Esophagus muscularis mucosa (tissue), 4 donors: ENCODE data around the gene INHBC. TPM values are rescaled to one million over a fixed set of nuclear protein-coding genes. Genes with fewer than 3 reads are reported as not detected.

Source experiments
- DNase-seq: peaks from one replicate; pipeline ENCODE4 v3.0.0-alpha.2; 2017; ENCODE audit errors: extremely low spot score
- H3K27ac ChIP-seq, 4 donors: fragments of 200-600 bp; sonication (generic); replicated peaks in 1 of 4; 1 replicate in 3 of 4; 2 replicates in 1 of 4; pipeline ENCODE4 v1.5.1; 2016 to 2019; ENCODE audit warnings: mild to moderate bottlenecking in 1 of 4
- H3K27me3 ChIP-seq, 4 donors: fragments of 200-600 bp; sonication (generic); one replicate each; pipeline versions ENCODE4 v1.5.1 to v1.6.0; 2016 to 2019
- H3K36me3 ChIP-seq, 4 donors: fragments of 200-600 bp; sonication (generic); one replicate each; pipeline ENCODE4 v1.5.1; 2016 to 2019
- H3K4me1 ChIP-seq, 4 donors: fragments of 200-600 bp; sonication (generic); one replicate each; pipeline ENCODE4 v1.5.1; 2016 to 2019
- H3K4me3 ChIP-seq, 4 donors: fragments of 200-600 bp; sonication (generic); 1 replicate in 2 of 4; 2 replicates in 2 of 4; pipeline ENCODE4 v1.5.1; 2016 to 2019; ENCODE audit warnings: mild to moderate bottlenecking in 4 of 4, moderate library complexity in 1 of 4
- H3K9me3 ChIP-seq, 4 donors: fragments of 200-600 bp; sonication (generic); 1 replicate in 3 of 4; 2 replicates in 1 of 4; pipeline ENCODE4 v1.5.1; 2016 to 2019
- EP300 ChIP-seq: sonication (generic); formaldehyde crosslinking; IDR thresholded peaks from one replicate; pipeline ENCODE4 v1.6.1; 2017; ENCODE audit warnings: antibody characterized with exemption
- POLR2A ChIP-seq: fragments of 450-650 bp; IDR thresholded peaks from one replicate; pipeline ENCODE4 v1.6.1; 2017; ENCODE audit warnings: antibody characterized with exemption, moderate library complexity, mild to moderate bottlenecking, low read depth
- POLR2AphosphoS5 ChIP-seq, 2 donors: sonication (generic); formaldehyde crosslinking; IDR thresholded peaks; one replicate each; pipeline ENCODE4 v1.6.1; 2017; ENCODE audit warnings: antibody characterized with exemption in 2 of 2
- WGBS: methylation state at CpG from one replicate; pipeline ENCODE4 v1.1.5; 2018; 5-methylcytosine and 5-hydroxymethylcytosine counted together
- intact Hi-C: fragments of 100-400 bp; cut with DNase I; formaldehyde crosslinking; loops from one replicate; pipeline ENCODE4 v1.15.1; 2023
- total RNA-seq, 4 donors: library from RNA; depleted of rRNA; stranded (reverse); fragments of >200 nt; gene quantifications; one replicate each; pipeline versions ENCODE4 v1.1.0 to v1.2.1, GENCODE V29; 2016
- TF ChIP-seq, protein P1 (sequence below), 3 experiments: fragments of 200-600 bp in 2 of 3; fragments of 450-650 bp in 1 of 3; sonication (generic) in 2 of 3; IDR thresholded peaks; one replicate each; pipeline ENCODE4 v1.5.1; 2017 to 2019; ENCODE audit warnings: antibody characterized with exemption in 3 of 3, mild to moderate bottlenecking in 2 of 3, moderate library complexity in 1 of 3

Gene INHBC
- total RNA-seq, 4 donors from 2014 or later: not detected

DNA sequence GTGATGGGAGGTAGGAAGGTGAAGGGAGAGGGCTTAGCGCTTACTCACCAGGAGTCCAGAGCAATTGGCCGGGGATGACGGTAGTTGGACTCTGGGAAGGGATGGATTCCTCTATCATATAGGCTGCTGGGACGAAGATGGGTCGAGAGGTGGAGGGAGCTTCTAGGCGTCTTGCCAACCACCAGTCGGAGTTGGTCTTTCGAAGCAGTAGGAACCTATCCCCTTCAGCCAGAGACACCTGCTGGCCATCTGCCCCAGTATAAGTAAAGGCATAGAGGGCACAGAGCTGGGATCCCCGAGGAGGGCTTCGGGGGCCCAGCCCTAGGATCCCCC, 44.4 kb downstream of the INHBC start:
- WGBS: 83% methylated on average over 8 of the region's 10 CpGs
- intact Hi-C loops: no loop called here
- peak overlapping the region in 2 of 4 donors; percentile 15 to 39 for H3K27ac ChIP-seq

DNA sequence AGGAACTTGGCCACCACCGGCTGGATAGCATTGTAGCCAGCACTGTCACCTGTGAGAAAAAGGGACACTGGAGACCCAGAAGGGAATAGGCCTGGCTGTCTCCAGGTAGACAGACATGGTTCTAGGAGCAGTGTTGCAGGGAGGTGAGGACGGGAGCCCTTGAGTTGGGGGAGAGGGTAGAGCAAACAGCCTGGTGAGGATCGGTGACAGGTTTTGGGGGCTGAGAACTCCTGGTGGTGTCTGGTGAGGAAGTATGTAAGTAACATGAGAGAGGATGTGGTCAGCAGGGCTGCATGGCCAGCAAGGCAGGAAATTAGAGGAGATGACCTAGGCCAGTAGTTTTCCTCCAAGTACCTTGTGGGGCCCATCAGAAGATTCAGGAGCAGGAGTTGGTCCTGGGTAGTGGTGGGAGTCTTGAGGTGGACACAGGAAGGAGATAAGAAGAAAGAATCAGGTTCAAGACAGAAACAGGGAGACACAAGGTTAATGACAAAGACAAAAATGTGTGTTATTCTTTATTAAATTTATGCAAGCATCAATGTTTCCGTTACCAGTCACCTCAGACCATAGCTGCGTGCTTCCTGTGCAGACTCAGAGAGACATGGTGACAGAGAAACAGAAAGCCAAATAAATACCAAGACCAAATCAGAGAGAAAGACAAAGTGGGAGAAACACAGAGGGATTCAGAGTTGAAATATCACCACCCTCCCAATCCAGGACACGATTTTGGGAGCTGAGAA, 45.0 kb downstream of the INHBC start, which contains the start of gene ARHGAP9:
TSS of gene ARHGAP9 (minus strand) at position 491 of the 740 bp plus-strand sequence. CDS start at position 31, 460 bp downstream.
- TF ChIP-seq, protein P1, sequence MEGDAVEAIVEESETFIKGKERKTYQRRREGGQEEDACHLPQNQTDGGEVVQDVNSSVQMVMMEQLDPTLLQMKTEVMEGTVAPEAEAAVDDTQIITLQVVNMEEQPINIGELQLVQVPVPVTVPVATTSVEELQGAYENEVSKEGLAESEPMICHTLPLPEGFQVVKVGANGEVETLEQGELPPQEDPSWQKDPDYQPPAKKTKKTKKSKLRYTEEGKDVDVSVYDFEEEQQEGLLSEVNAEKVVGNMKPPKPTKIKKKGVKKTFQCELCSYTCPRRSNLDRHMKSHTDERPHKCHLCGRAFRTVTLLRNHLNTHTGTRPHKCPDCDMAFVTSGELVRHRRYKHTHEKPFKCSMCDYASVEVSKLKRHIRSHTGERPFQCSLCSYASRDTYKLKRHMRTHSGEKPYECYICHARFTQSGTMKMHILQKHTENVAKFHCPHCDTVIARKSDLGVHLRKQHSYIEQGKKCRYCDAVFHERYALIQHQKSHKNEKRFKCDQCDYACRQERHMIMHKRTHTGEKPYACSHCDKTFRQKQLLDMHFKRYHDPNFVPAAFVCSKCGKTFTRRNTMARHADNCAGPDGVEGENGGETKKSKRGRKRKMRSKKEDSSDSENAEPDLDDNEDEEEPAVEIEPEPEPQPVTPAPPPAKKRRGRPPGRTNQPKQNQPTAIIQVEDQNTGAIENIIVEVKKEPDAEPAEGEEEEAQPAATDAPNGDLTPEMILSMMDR (IDR thresholded peaks at IDR 0.05): no peak
- TF ChIP-seq POLR2A (no peak), EP300 (no peak), POLR2AphosphoS5 (IDR thresholded peaks at IDR 0.05) (no peak)
- Histone ChIP-seq H3K36me3 (no peaks in the 10 kb centered on the region), H3K4me3 (no peak within 1 kb of the TSS), H3K9me3 (no peaks in the 10 kb centered on the region), H3K27me3 (peaks cover 0 to 76% (median 26%) of the 10 kb centered on the region in 4 donors), H3K27ac (peak within 1 kb of the TSS in 3 of 4 donors; percentile 28 to 60 (median 39)), H3K4me1 (peaks cover 13 to 20% (median 18%) of the 10 kb centered on the region in 4 donors)
- intact Hi-C loops: no loop called here
- no peak for DNase-seq
- 64% methylated on average over 5 of the region's 6 CpGs for WGBS

More for the DNA sequence above, 44.4 kb downstream of the INHBC start:
- H3K27me3 ChIP-seq: peaks cover 0 to 82% (median 29%) of the 10 kb centered on the region in 4 donors
- peaks cover 13 to 20% (median 18%) of the 10 kb centered on the region in 4 donors for H3K4me1 ChIP-seq
- no peaks in the 10 kb centered on the region for H3K9me3 ChIP-seq
- no peak for DNase-seq
- H3K36me3 ChIP-seq: no peaks in the 10 kb centered on the region
- H3K4me3 ChIP-seq: no peak overlapping the region
- no peak for TF ChIP-seq EP300
- TF ChIP-seq POLR2A: no peak
- TF ChIP-seq POLR2AphosphoS5 (IDR thresholded peaks at IDR 0.05): no peak
- TF ChIP-seq, protein P1 (IDR thresholded peaks at IDR 0.05): no peak

DNA sequence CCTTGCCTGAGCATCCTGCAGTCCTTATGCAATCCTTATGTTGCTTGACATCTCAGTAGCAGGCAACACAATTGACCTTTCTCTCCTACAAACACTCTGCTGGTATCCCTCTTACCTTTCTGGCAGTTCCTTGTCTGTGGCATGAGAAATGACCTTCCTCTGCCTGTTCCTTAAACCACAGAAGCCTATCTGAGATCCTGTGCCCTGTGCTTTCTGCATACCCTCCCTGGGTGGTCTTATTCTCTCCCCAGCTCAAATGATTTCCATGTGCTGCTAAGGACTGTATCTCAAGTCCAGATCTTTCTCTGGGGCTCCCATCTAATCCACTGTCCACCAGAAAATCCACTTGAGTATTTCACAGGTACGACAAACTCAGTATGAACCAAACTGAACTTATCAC, 47.1 kb downstream of the INHBC start:
- intact Hi-C loops: no loop called here
- Histone ChIP-seq H3K36me3 (no peaks in the 10 kb centered on the region), H3K9me3 (no peaks in the 10 kb centered on the region), H3K4me1 (no peaks in the 10 kb centered on the region), H3K27me3 (peaks cover 0 to 55% (median 8%) of the 10 kb centered on the region in 4 donors), H3K4me3 (no peak overlapping the region), H3K27ac (no peak overlapping the region)
- 68% methylated on average over 1 of the region's 1 CpG for WGBS
- no peak for DNase-seq
- TF ChIP-seq EP300: no peak
- TF ChIP-seq, protein P1 (IDR thresholded peaks at IDR 0.05): no peak
- TF ChIP-seq POLR2AphosphoS5 (IDR thresholded peaks at IDR 0.05): no peak
- no peak for TF ChIP-seq POLR2A

- Histone ChIP-seq H3K9me3 (no peaks in the 10 kb centered on the region), H3K27ac (no peak overlapping the region), H3K27me3 (peaks cover 0 to 38% (median 0%) of the 10 kb centered on the region in 4 donors), H3K4me1 (peaks cover 5 to 8% (median 6%) of the 10 kb centered on the region in 4 donors), H3K4me3 (no peak overlapping the region), H3K36me3 (no peaks in the 10 kb centered on the region)
- DNase-seq: no peak
- WGBS: 52% methylated on average over 5 of the region's 5 CpGs
- no peak for TF ChIP-seq POLR2AphosphoS5 (IDR thresholded peaks at IDR 0.05)
- TF ChIP-seq, protein P1 (IDR thresholded peaks at IDR 0.05): no peak
- no peak for TF ChIP-seq EP300
- no peak for TF ChIP-seq POLR2A
- intact Hi-C loops: no loop called here
Observed at GRCh38 chr12:57483466-57483865, 48.9 kb downstream of the INHBC start.
